A549 treated with AZD9567 at 1 μM for 4 hours (cell line): ENCODE measurements around the gene PHF19. TPM values are rescaled to one million over a fixed set of nuclear protein-coding genes. Genes with fewer than 3 reads are reported as not detected.

Experiments used
- total RNA-seq: library from RNA; stranded (reverse); fragments of 200-300 nt; extraction: Qiagen RNA extraction; gene quantifications from 5 replicates; pipeline ENCODE4 v1.2.3, GENCODE V29; 2022; ENCODE audit not compliant: insufficient read depth

The PHF19 gene
- total RNA-seq, result 85.8 to 123 TPM (median 112 TPM) in 5 replicates

DNA sequence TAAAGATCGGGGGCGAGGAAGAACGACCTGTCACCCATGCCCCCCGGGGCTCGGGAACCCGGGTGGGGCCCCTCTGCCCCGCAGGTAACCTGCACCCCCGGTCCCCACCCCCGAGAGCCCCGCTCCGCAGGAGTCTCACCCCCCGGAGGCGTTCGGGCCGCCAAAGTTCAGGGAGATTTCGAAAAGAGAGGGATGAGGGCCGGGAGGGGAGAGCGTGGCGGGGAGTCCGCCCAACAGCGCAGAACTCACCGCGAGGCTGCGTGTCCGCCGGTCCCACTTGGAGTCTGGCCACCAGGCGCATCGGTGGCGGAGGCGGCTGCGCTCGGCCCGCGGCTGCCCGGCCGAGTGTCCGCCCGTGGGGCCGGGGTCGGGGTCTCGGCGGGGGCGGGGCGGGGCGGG is at the start of gene PHF19:
PHF19 (minus strand) TSS at position 347 of the 399 bp plus-strand sequence. CDS start 2,447 bp downstream, outside the sequence.

DNA sequence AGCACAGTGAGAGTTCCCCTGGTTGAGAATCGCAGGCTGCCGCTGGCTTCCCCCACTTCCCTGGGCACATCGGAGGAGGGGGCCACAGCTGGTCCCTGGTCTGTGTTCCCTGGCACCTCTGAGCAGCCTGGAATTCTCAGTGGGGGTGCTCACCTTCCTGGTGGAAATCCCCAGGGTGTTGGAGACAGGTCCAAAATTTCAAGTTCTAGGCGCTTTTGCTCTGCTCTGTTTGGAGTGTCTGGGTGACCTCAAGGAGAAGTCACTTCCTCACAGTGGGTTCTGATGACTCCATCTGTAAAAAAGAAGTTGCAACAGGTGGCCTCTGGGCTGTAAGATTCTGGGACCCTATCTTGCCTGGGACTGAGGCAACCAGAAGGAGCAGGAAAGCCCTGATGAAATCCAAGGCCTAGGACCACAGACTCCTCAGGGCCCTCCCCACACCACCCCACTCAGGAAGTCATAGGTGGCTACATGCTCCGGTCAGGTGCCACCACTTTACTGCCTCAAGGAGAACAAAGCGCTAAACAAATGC is 49.5 kb upstream of the PHF19 start, which contains the start of gene TRAF1:
TRAF1 (minus strand) TSS at position 400 of the 532 bp plus-strand sequence. CDS start 721 bp downstream, outside the sequence.

DNA sequence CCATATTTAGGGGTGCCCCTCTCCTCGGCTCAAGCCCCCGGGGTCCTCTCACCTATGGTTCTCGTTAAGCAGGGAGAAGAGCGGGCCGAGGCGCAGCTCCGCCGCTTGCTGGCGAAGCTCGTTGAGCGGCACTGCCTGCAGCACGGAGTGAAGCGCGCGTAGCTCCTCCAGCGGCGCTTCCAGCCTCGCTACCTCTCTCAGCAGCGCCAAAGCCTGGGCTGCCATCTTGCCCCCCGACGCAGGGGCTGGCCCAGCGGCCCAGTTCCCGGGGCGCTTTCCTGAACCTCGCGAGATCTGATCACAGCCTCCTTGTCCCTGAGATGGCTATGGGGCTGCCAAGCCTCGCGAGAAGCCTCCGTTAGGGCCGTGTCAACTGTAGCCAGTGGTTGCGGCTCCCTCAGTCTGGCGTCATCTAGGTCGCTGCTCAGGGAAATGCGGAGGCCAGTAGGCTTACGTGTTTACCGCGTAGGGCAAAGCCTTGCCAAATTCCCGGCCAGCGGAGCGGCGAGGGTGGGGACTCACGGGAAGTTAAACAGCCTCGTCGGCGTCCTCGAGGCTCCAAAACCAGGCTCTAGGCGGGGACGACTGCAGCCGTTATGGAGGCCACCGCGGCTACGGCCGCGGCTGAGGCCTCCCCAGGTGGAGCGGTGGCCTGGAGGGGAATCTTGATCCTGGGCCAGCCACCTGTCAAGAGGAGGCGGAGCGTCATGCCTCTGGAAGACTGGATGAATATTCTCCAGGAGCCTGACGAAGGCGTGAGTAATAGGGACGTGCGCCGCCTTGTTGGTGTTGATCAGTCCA is 34.1 kb downstream of the PHF19 start, which contains the start of gene PSMD5:
PSMD5 (minus strand) TSS at position 238 of the 801 bp plus-strand sequence; CDS start at position 225, 13 bp downstream.

Other genes with a start within 250 kb of the PHF19 start
- 14.4 to 23.6 TPM (median 18.3 TPM) in 5 replicates for gene MEGF9, start 162.7 kb downstream of the PHF19 start, total RNA-seq
- 37.2 to 45.8 TPM (median 42.9 TPM) in 5 replicates for gene FBXW2, start 83.8 kb downstream of the PHF19 start, total RNA-seq
- gene PSMD5, start 34.3 kb downstream of the PHF19 start, total RNA-seq, result 25.9 to 127 TPM (median 26.6 TPM) in 5 replicates
- gene TRAF1, start 49.6 kb upstream of the PHF19 start, total RNA-seq, result 0.69 to 2.5 TPM (median 2.2 TPM) in 5 replicates
- gene C5, start 173.1 kb upstream of the PHF19 start, total RNA-seq, result 11.1 to 14.7 TPM (median 11.5 TPM) in 5 replicates
- gene CNTRL, start 197.8 kb upstream of the PHF19 start, total RNA-seq, result 4.8 to 9.2 TPM (median 6.1 TPM) in 5 replicates